CD14-positive monocyte (primary cell): Measurements from ENCODE around the gene PTPRD. TPM values are rescaled to one million over a fixed set of nuclear protein-coding genes. Genes with fewer than 3 reads are reported as not detected.

Source experiments
- DNase-seq, 3 donors: peaks; one replicate each; pipeline ENCODE4 v3.0.0-alpha.2; 2011 to 2022
- H2AFZ ChIP-seq: 2 replicates; pipeline ENCODE4 v1.6.0; 2012; ENCODE audit warnings: mild to moderate bottlenecking, low read depth, low read length, inconsistent platforms; ENCODE audit not compliant: insufficient read depth, poor library complexity, severe bottlenecking
- H3K27ac ChIP-seq, 2 donors: 1 replicate in 1 of 2; 2 replicates in 1 of 2; pipeline ENCODE4 v1.5.1; 2012 to 2013; ENCODE audit warnings: low read length in 2 of 2, control low read depth in 1 of 2, inconsistent platforms in 1 of 2, low read depth in 1 of 2, mild to moderate bottlenecking in 1 of 2
- H3K27me3 ChIP-seq, 2 donors: one replicate each; pipeline versions ENCODE4 v1.6.0 to v1.6.1; 2011 to 2013; ENCODE audit warnings: low read length in 2 of 2; ENCODE audit not compliant: control insufficient read depth in 2 of 2, insufficient read depth in 2 of 2
- H3K36me3 ChIP-seq, 2 donors: replicated peaks in 1 of 2; 1 replicate in 1 of 2; 2 replicates in 1 of 2; pipeline versions ENCODE4 v1.5.1 to v1.6.1; 2012 to 2013; ENCODE audit warnings: low read length in 2 of 2, control low read depth in 1 of 2, inconsistent platforms in 1 of 2, mild to moderate bottlenecking in 1 of 2; ENCODE audit not compliant: insufficient read depth in 2 of 2, control insufficient read depth in 1 of 2
- H3K4me1 ChIP-seq, 2 donors: 1 replicate in 1 of 2; 2 replicates in 1 of 2; pipeline versions ENCODE4 v1.5.1 to v1.6.1; 2012 to 2013; ENCODE audit warnings: low read length in 2 of 2, control low read depth in 1 of 2, inconsistent platforms in 1 of 2, mild to moderate bottlenecking in 1 of 2, moderate library complexity in 1 of 2; ENCODE audit not compliant: insufficient read depth in 2 of 2, control insufficient read depth in 1 of 2
- H3K4me2 ChIP-seq: replicated peaks from 2 replicates; pipeline ENCODE3; 2012; ENCODE audit warnings: low read length, moderate library complexity, mild to moderate bottlenecking; ENCODE audit not compliant: poor library complexity, severe bottlenecking; ENCODE audit errors: extremely low read depth
- H3K4me3 ChIP-seq, 3 experiments: fragments of 200-600 bp in 1 of 3; sonication (generic) in 1 of 3; replicated peaks in 1 of 3; 1 replicate in 2 of 3; 2 replicates in 1 of 3; pipeline ENCODE4 v1.5.1; 2011 to 2013; ENCODE audit warnings: low read length in 3 of 3, mild to moderate bottlenecking in 3 of 3, control low read depth in 2 of 3, low read depth in 2 of 3, inconsistent platforms in 1 of 3, moderate library complexity in 1 of 3
- H3K79me2 ChIP-seq: 2 replicates; pipeline ENCODE4 v1.6.0; 2012; ENCODE audit warnings: mild to moderate bottlenecking, control low read depth, inconsistent platforms, low read length, moderate library complexity; ENCODE audit not compliant: insufficient read depth
- H3K9ac ChIP-seq: 2 replicates; pipeline ENCODE4 v1.6.0; 2017; ENCODE audit warnings: low read length, mild to moderate bottlenecking; ENCODE audit not compliant: insufficient read depth, poor library complexity, severe bottlenecking
- H3K9me3 ChIP-seq, 2 donors: replicated peaks in 1 of 2; 1 replicate in 1 of 2; 2 replicates in 1 of 2; pipeline versions ENCODE4 v1.5.1 to v1.6.1; 2012 to 2013; ENCODE audit warnings: low read length in 2 of 2, control low read depth in 1 of 2; ENCODE audit not compliant: control insufficient read depth in 1 of 2, insufficient read depth in 1 of 2
- H4K20me1 ChIP-seq: 2 replicates; pipeline ENCODE4 v1.6.0; 2012; ENCODE audit warnings: mild to moderate bottlenecking, low read length, control low read depth, moderate library complexity; ENCODE audit not compliant: insufficient read depth
- H3K27ac Mint-ChIP-seq, 7 donors: one replicate each; pipeline ENCODE4 v1.8.0; 2020; ENCODE audit warnings: mild to moderate bottlenecking in 7 of 7, mixed read lengths in 7 of 7, moderate library complexity in 6 of 7, inconsistent platforms in 2 of 7
- H3K27me3 Mint-ChIP-seq, 3 donors: one replicate each; pipeline ENCODE4 v1.8.0; 2021 to 2022; ENCODE audit warnings: low read depth in 3 of 3, mild to moderate bottlenecking in 3 of 3, mixed read lengths in 3 of 3, moderate library complexity in 3 of 3, inconsistent platforms in 1 of 3
- H3K36me3 Mint-ChIP-seq, 2 donors: one replicate each; pipeline ENCODE4 v1.8.0; 2020; ENCODE audit warnings: mixed read lengths in 2 of 2, inconsistent platforms in 1 of 2, mild to moderate bottlenecking in 1 of 2
- H3K4me1 Mint-ChIP-seq: one replicate; pipeline ENCODE4 v1.8.0; 2020; ENCODE audit warnings: mild to moderate bottlenecking, mixed read lengths
- H3K4me3 Mint-ChIP-seq, 2 donors: one replicate each; pipeline ENCODE4 v1.8.0; 2020; ENCODE audit warnings: mild to moderate bottlenecking in 2 of 2, mixed read lengths in 2 of 2, moderate library complexity in 1 of 2
- H3K9me3 Mint-ChIP-seq, 7 donors: one replicate each; pipeline ENCODE4 v1.8.0; 2020 to 2022; ENCODE audit warnings: mixed read lengths in 7 of 7, mild to moderate bottlenecking in 6 of 7, moderate library complexity in 6 of 7, inconsistent platforms in 2 of 7
- WGBS: methylation state at CpG from one replicate; pipeline ENCODE4 v1.1.5; 2013; ENCODE audit warnings: missing lambda C conversion rate; ENCODE audit not compliant: insufficient coverage; 5-methylcytosine and 5-hydroxymethylcytosine counted together
- intact Hi-C, 2 donors: fragments of 100-400 bp; cut with micrococcal nuclease; formaldehyde crosslinking; loops; one replicate each; pipeline versions ENCODE4 v1.15.0 to v1.15.1; 2023
- polyA plus RNA-seq, 3 donors: library from polyadenylated mRNA; depleted of rRNA in 1 of 3; unstranded in 2 of 3; stranded (reverse) in 1 of 3; fragments of 300-500 nt in 2 of 3; fragments of >200 nt in 1 of 3; fragmentation: Illumina TruSeq in 2 of 3; gene quantifications; 1 replicate in 2 of 3; 2 replicates in 1 of 3; pipeline ENCODE4 v1.2.3, GENCODE V29; 2012 to 2021
- TF ChIP-seq, protein P1 (sequence below): fragments of 200-600 bp; IDR thresholded peaks from one replicate; pipeline ENCODE4 v1.8.0; 2022; ENCODE audit warnings: antibody characterized with exemption, mild to moderate bottlenecking

The PTPRD gene
- polyA plus RNA-seq, 3 donors, result not detected

DNA sequence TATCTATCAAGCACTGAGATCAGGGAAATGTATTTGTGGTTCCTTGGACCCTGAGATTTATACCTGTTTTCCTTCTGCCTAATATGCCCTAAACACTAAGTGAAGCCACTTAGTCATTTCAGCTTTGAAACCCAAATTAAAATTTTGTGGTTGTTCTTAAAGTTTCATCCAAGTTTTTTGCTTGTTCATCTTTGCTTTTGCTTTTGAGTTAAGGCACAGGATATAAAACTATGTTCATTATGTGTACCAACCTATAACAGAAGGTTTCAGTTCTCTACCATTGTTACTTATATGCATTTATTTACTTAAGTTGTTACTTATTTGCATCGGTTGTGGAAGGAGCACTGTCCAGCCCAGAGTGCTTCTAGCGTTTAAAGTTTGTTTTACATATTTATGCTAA lies 382.3 kb downstream of the PTPRD start:
- Mint-ChIP-seq H3K4me3 (no peak overlapping the region), H3K27ac (no peak overlapping the region), H3K36me3 (no peaks in the 10 kb centered on the region), H3K9me3 (peaks cover 0 to 2% (median 0%) of the 10 kb centered on the region in 7 donors), H3K4me1 (no peaks in the 10 kb centered on the region), H3K27me3 (peaks cover 0 to 4% (median 2%) of the 10 kb centered on the region in 3 donors)
- no peak overlapping the region for H2AFZ ChIP-seq
- no peak overlapping the region for H3K27ac ChIP-seq
- no peak overlapping the region for H3K9ac ChIP-seq
- no peaks in the 10 kb centered on the region for H3K36me3 ChIP-seq
- H3K4me1 ChIP-seq, result no peaks in the 10 kb centered on the region
- intact Hi-C loops, result no loop called here
- no peak overlapping the region for H3K4me2 ChIP-seq
- TF ChIP-seq, protein P1, sequence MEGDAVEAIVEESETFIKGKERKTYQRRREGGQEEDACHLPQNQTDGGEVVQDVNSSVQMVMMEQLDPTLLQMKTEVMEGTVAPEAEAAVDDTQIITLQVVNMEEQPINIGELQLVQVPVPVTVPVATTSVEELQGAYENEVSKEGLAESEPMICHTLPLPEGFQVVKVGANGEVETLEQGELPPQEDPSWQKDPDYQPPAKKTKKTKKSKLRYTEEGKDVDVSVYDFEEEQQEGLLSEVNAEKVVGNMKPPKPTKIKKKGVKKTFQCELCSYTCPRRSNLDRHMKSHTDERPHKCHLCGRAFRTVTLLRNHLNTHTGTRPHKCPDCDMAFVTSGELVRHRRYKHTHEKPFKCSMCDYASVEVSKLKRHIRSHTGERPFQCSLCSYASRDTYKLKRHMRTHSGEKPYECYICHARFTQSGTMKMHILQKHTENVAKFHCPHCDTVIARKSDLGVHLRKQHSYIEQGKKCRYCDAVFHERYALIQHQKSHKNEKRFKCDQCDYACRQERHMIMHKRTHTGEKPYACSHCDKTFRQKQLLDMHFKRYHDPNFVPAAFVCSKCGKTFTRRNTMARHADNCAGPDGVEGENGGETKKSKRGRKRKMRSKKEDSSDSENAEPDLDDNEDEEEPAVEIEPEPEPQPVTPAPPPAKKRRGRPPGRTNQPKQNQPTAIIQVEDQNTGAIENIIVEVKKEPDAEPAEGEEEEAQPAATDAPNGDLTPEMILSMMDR, result no peak
- WGBS, result no CpG with 5 or more reads among the region's 2 CpGs
- no peaks in the 10 kb centered on the region for H4K20me1 ChIP-seq
- DNase-seq, result no peak
- H3K27me3 ChIP-seq, result no peaks in the 10 kb centered on the region
- no peaks in the 10 kb centered on the region for H3K79me2 ChIP-seq
- no peaks in the 10 kb centered on the region for H3K9me3 ChIP-seq
- H3K4me3 ChIP-seq, result no peak overlapping the region

DNA sequence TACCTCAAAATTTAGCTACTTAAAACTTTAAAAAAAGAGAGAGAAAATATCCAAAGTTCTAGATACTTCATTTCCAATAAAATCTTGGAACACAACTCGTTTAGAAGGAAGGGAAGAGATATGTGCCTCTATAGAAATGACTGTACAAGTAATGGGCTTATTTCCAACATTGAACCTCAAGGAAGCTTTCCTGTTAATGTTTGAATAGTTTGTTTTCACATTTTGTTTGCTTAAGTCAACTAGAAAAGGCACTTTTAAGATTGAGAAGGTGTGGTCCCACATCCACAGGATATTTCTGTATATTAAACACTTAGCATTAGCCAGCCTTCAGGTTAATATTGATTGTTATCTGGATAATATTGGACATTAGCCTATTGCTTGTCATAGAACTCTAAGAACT lies 384.7 kb downstream of the PTPRD start:
- no CpG with 5 or more reads among the region's 1 CpG for WGBS
- no peaks in the 10 kb centered on the region for H3K4me1 Mint-ChIP-seq
- H3K4me3 ChIP-seq, result no peak overlapping the region
- H2AFZ ChIP-seq, result no peak overlapping the region
- no peaks in the 10 kb centered on the region for H3K9me3 ChIP-seq
- no peaks in the 10 kb centered on the region for H3K36me3 Mint-ChIP-seq
- peaks cover 0 to 4% (median 2%) of the 10 kb centered on the region in 3 donors for H3K27me3 Mint-ChIP-seq
- H3K27me3 ChIP-seq, result no peaks in the 10 kb centered on the region
- no peaks in the 10 kb centered on the region for H4K20me1 ChIP-seq
- no peak overlapping the region for H3K4me3 Mint-ChIP-seq
- H3K27ac ChIP-seq, result no peak overlapping the region
- intact Hi-C loops, result no loop called here
- no peaks in the 10 kb centered on the region for H3K4me1 ChIP-seq
- H3K27ac Mint-ChIP-seq, result no peak overlapping the region
- no peak overlapping the region for H3K4me2 ChIP-seq
- peaks cover 0 to 2% (median 0%) of the 10 kb centered on the region in 7 donors for H3K9me3 Mint-ChIP-seq
- no peaks in the 10 kb centered on the region for H3K79me2 ChIP-seq
- no peak overlapping the region for H3K9ac ChIP-seq
- no peak for DNase-seq
- TF ChIP-seq, protein P1, result no peak
- no peaks in the 10 kb centered on the region for H3K36me3 ChIP-seq
